ENCODE results near the gene CNOT6. TPM values are rescaled to one million over a fixed set of nuclear protein-coding genes. Genes with fewer than 3 reads are reported as not detected.
"Not testable (repeated sequence)": the region's sequence is repeated elsewhere in the genome, so short reads cannot be mapped to it uniquely, and the experiment has no call there.

CNOT6 gene
- total RNA-seq, 1 experiment from 2014 or later: 48.8 TPM

GRCh38 chr5:180498378-180498777 lies 4.2 kb downstream of the CNOT6 start:
- Histone ChIP-seq H3K9me3 (ENCODE audit: insufficient read depth, low read depth) (no peaks in the 10 kb centered on the region), H3K27ac (no peak overlapping the region), H2AFZ (no peak overlapping the region), H3K4me3 (no peak overlapping the region), H3K4me2 (no peak overlapping the region), H3K79me2 (ENCODE audit: low read depth) (peaks cover 90% of the 10 kb centered on the region), H3K4me1 (replicated peaks; ENCODE audit: insufficient read depth) (peaks cover 21% of the 10 kb centered on the region), H3K36me3 (ENCODE audit: low read depth) (no peaks in the 10 kb centered on the region; the same call in 1 of the 2 replicates), H3F3A (ENCODE audit: insufficient read depth, low read depth) (no peaks in the 10 kb centered on the region; the same call in none of the 2 replicates), H4K20me1 (ENCODE audit: insufficient read depth) (peaks cover 54% of the 10 kb centered on the region), H3K9me2 (ENCODE audit: insufficient read depth) (no peaks in the 10 kb centered on the region), H3K27me3 (ENCODE audit: insufficient read depth, low read depth) (no peaks in the 10 kb centered on the region)
- TF ChIP-seq CTCF (conservative IDR thresholded peaks at IDR 0.05) (no peak), EZH2 (IDR thresholded peaks at IDR 0.05; ENCODE audit: low read depth) (no peak)
- CTCF ChIA-PET: interaction anchor here (0.6 kb wide), 1 partner anchor 25 kb away, joined by 3 read pairs; no protein-coding TSS in a partner anchor
- intact Hi-C loops (cut with micrococcal nuclease; ENCODE audit: unreplicated experiment): no loop called here
- DNase-seq: no peak
- no TSS peak for BruUV-seq (replicated peaks)
- POLR2A ChIA-PET (ENCODE audit: unreplicated experiment): no interaction called here

GRCh38 chr5:180499684-180500083 lies 5.5 kb downstream of the CNOT6 start:
- peaks cover 100% of the 10 kb centered on the region for H3K79me2 ChIP-seq (ENCODE audit: low read depth)
- no peaks in the 10 kb centered on the region for H3K27me3 ChIP-seq (ENCODE audit: insufficient read depth, low read depth)
- no peak overlapping the region for H3K4me3 ChIP-seq
- no peak for DNase-seq
- ChIA-PET POLR2A (ENCODE audit: unreplicated experiment) (no interaction called here), CTCF (no interaction called here)
- no peak for TF ChIP-seq EZH2 (IDR thresholded peaks at IDR 0.05; ENCODE audit: low read depth)
- no peaks in the 10 kb centered on the region for H3K9me2 ChIP-seq (ENCODE audit: insufficient read depth)
- H3K4me1 ChIP-seq (replicated peaks; ENCODE audit: insufficient read depth): peaks cover 15% of the 10 kb centered on the region
- no TSS peak for BruUV-seq (replicated peaks)
- no peaks in the 10 kb centered on the region; the same call in 1 of the 2 replicates for H3K36me3 ChIP-seq (ENCODE audit: low read depth)
- no peaks in the 10 kb centered on the region; the same call in none of the 2 replicates for H3F3A ChIP-seq (ENCODE audit: insufficient read depth, low read depth)
- intact Hi-C loops (cut with micrococcal nuclease; ENCODE audit: unreplicated experiment): no loop called here
- H3K27ac ChIP-seq: no peak overlapping the region
- no peaks in the 10 kb centered on the region for H3K9me3 ChIP-seq (ENCODE audit: insufficient read depth, low read depth)
- peaks cover 63% of the 10 kb centered on the region for H4K20me1 ChIP-seq (ENCODE audit: insufficient read depth)
- no peak overlapping the region for H3K4me2 ChIP-seq
- H2AFZ ChIP-seq: no peak overlapping the region

GRCh38 chr5:180500300-180500699 lies 6.1 kb downstream of the CNOT6 start:
- H4K20me1 ChIP-seq (ENCODE audit: insufficient read depth): peaks cover 62% of the 10 kb centered on the region
- H3K36me3 ChIP-seq (ENCODE audit: low read depth); H3F3A ChIP-seq (ENCODE audit: insufficient read depth, low read depth); H3K4me2 ChIP-seq; POLR2A ChIA-PET (ENCODE audit: unreplicated experiment); intact Hi-C loops (cut with micrococcal nuclease; ENCODE audit: unreplicated experiment); H3K9me3 ChIP-seq (ENCODE audit: insufficient read depth, low read depth); H3K27ac ChIP-seq; BruUV-seq (replicated peaks); H2AFZ ChIP-seq; H3K9me2 ChIP-seq (ENCODE audit: insufficient read depth); DNase-seq; CTCF ChIA-PET; H3K27me3 ChIP-seq (ENCODE audit: insufficient read depth, low read depth); H3K4me3 ChIP-seq: not testable (repeated sequence)
- peaks cover 13% of the 10 kb centered on the region for H3K4me1 ChIP-seq (replicated peaks; ENCODE audit: insufficient read depth)
- H3K79me2 ChIP-seq (ENCODE audit: low read depth): peaks cover 100% of the 10 kb centered on the region

- no peak for TF ChIP-seq CTCF (conservative IDR thresholded peaks at IDR 0.05)
- no peak for TF ChIP-seq EZH2 (IDR thresholded peaks at IDR 0.05; ENCODE audit: low read depth)
- intact Hi-C loops (cut with micrococcal nuclease; ENCODE audit: unreplicated experiment): no loop called here
- H3K4me1 ChIP-seq (replicated peaks; ENCODE audit: insufficient read depth): no peaks in the 10 kb centered on the region
Observed at GRCh38 chr5:180507661-180508060, 13.5 kb downstream of the CNOT6 start.

More at GRCh38 chr5:180507661-180508060, 13.5 kb downstream of the CNOT6 start:
- no peaks in the 10 kb centered on the region for H3K36me3 ChIP-seq (ENCODE audit: low read depth)
- H3K4me2 ChIP-seq: no peak overlapping the region
- H3K9me3 ChIP-seq (ENCODE audit: insufficient read depth, low read depth): no peaks in the 10 kb centered on the region
- H3K9me2 ChIP-seq (ENCODE audit: insufficient read depth): no peaks in the 10 kb centered on the region
- peaks cover 92% of the 10 kb centered on the region for H3K79me2 ChIP-seq (ENCODE audit: low read depth)
- H3K4me3 ChIP-seq: no peak overlapping the region
- CTCF ChIA-PET: no interaction called here
- H3F3A ChIP-seq (ENCODE audit: insufficient read depth, low read depth): no peaks in the 10 kb centered on the region; the same call in 1 of the 2 replicates
- H3K27ac ChIP-seq: no peak overlapping the region
- no peak overlapping the region for H2AFZ ChIP-seq
- no peaks in the 10 kb centered on the region for H3K27me3 ChIP-seq (ENCODE audit: insufficient read depth, low read depth)
- DNase-seq: no peak
- H4K20me1 ChIP-seq (ENCODE audit: insufficient read depth): peaks cover 69% of the 10 kb centered on the region
- POLR2A ChIA-PET (ENCODE audit: unreplicated experiment): no interaction called here
- no TSS peak for BruUV-seq (replicated peaks)
